C4-2B (cell line): ENCODE results near the gene COX5B.

Experiments
- ZFX ChIP-seq: fragments of 450-650 bp; IDR thresholded peaks from 2 replicates; pipeline ENCODE4 v1.6.1; 2017
- TF ChIP-seq, protein P1 (sequence below): fragments of 450-650 bp; conservative IDR thresholded peaks from 2 replicates; pipeline ENCODE4 v1.5.1; 2017; ENCODE audit warnings: mild to moderate bottlenecking

- TF ChIP-seq, protein P1, sequence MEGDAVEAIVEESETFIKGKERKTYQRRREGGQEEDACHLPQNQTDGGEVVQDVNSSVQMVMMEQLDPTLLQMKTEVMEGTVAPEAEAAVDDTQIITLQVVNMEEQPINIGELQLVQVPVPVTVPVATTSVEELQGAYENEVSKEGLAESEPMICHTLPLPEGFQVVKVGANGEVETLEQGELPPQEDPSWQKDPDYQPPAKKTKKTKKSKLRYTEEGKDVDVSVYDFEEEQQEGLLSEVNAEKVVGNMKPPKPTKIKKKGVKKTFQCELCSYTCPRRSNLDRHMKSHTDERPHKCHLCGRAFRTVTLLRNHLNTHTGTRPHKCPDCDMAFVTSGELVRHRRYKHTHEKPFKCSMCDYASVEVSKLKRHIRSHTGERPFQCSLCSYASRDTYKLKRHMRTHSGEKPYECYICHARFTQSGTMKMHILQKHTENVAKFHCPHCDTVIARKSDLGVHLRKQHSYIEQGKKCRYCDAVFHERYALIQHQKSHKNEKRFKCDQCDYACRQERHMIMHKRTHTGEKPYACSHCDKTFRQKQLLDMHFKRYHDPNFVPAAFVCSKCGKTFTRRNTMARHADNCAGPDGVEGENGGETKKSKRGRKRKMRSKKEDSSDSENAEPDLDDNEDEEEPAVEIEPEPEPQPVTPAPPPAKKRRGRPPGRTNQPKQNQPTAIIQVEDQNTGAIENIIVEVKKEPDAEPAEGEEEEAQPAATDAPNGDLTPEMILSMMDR = peak; percentile 42
- no peak for TF ChIP-seq ZFX
Measured at GRCh38 chr2:97664636-97664970, 18.7 kb downstream of the COX5B start.
